Bronchial epithelial cell (primary cell): ENCODE results near the gene PRDM2. TPM values are rescaled to one million over a fixed set of nuclear protein-coding genes. Genes with fewer than 3 reads are reported as not detected.

Source experiments
- DNase-seq: peaks from one replicate; pipeline ENCODE4 v3.0.0-alpha.2; 2010; ENCODE audit warnings: low read depth
- FAIRE-seq: peaks from 2 replicates; lab custom pipeline; 2011; peaks lifted over from hg19 to GRCh38; lab: Jason Lieb, UNC
- H3K27me3 ChIP-seq: 2 replicates; pipeline ENCODE4 v1.5.1; 2011; ENCODE audit warnings: low read length; ENCODE audit not compliant: control insufficient read depth, insufficient read depth
- H3K36me3 ChIP-seq: 2 replicates; pipeline ENCODE4 v1.5.1; 2011; ENCODE audit warnings: low read length; ENCODE audit not compliant: control insufficient read depth, insufficient read depth
- H3K4me3 ChIP-seq: 2 replicates; pipeline ENCODE4 v1.5.1; 2011; ENCODE audit warnings: mild to moderate bottlenecking, low read depth, low read length, control low read depth
- CTCF ChIP-seq: IDR thresholded peaks from 2 replicates; pipeline ENCODE4 v1.5.1; 2011; ENCODE audit warnings: mild to moderate bottlenecking, moderate library complexity, low read length, control low read depth, inconsistent platforms; ENCODE audit not compliant: insufficient read depth, severe bottlenecking
- total RNA-seq: library from RNA; depleted of rRNA; stranded (reverse); fragments of >200 nt; gene quantifications from 2 replicates; pipeline ENCODE4 v1.2.1, GENCODE V29; 2014

Gene PRDM2
- total RNA-seq, 1 donor from 2014 or later: 7.1 TPM

GRCh38 chr1:13871886-13872285 is 171.9 kb downstream of the PRDM2 start:
- no peak for TF ChIP-seq CTCF
- DNase-seq: no peak
- H3K36me3 ChIP-seq: no peaks in the 10 kb centered on the region
- no peaks in the 10 kb centered on the region for H3K27me3 ChIP-seq
- no peak overlapping the region for H3K4me3 ChIP-seq
- FAIRE-seq: peak; percentile 7

- no peak overlapping the region for H3K4me3 ChIP-seq
- no peaks in the 10 kb centered on the region for H3K36me3 ChIP-seq
- FAIRE-seq (no peak), DNase-seq (no peak)
- TF ChIP-seq CTCF: no peak
- H3K27me3 ChIP-seq: no peaks in the 10 kb centered on the region
Measured at GRCh38 chr1:13873032-13873431, 173.0 kb downstream of the PRDM2 start.

Other genes with a start within 250 kb of the PRDM2 start
- gene LRRC38, start 186.2 kb upstream of the PRDM2 start, total RNA-seq: not detected in 2 replicates
- 3.2 and 3.5 TPM in 2 replicates for gene PDPN, start 116.4 kb upstream of the PRDM2 start, total RNA-seq